ENCODE measurements around the gene DOK7. TPM values are rescaled to one million over a fixed set of nuclear protein-coding genes. Genes with fewer than 3 reads are reported as not detected.

Gene DOK7
- total and polyA plus RNA-seq, 2 of the 4 experiments (the other 2 are of a cell fraction) = not detected

- H3K4me2 ChIP-seq (ENCODE audit: low read depth, low read length) = no peak overlapping the region
- H2AK5ac ChIP-seq (ENCODE audit: low read depth, low read length) = no peak overlapping the region
- no peak overlapping the region for H3K9ac ChIP-seq (ENCODE audit: low read depth, low read length)
- ATAC-seq (ENCODE audit: low read depth) (no peak), DNase-seq (no peak)
- intact Hi-C loops (cut with micrococcal nuclease) (no loop called here), dilution Hi-C loops (cut with HindIII; ENCODE audit: low sequenced_read_pairs, unreplicated experiment) (no loop called here), in situ Hi-C loops (cut with MboI; ENCODE audit: low sequenced_read_pairs) (no loop called here)
- no peak overlapping the region for H2BK120ac ChIP-seq (ENCODE audit: low read depth, low read length)
- no peaks in the 10 kb centered on the region for H3K9me3 ChIP-seq (ENCODE audit: control insufficient read depth, insufficient read depth, low read length)
- no peak overlapping the region for H2BK15ac ChIP-seq (ENCODE audit: low read depth, low read length)
- no peak overlapping the region for H3K14ac ChIP-seq (replicated peaks; ENCODE audit: low read depth, low read length)
- no peak overlapping the region for H4K8ac ChIP-seq (ENCODE audit: low read depth in 2 of 2, low read length in 2 of 2)
- no peaks in the 10 kb centered on the region for H3K4me1 ChIP-seq (ENCODE audit: control insufficient read depth, insufficient read depth, low read length)
- no TSS peak for BruUV-seq (replicated peaks)
- no peak overlapping the region for H3K27ac ChIP-seq (ENCODE audit: insufficient read depth, low read length)
- CTCF ChIA-PET = no interaction called here
- H2AFZ ChIP-seq (replicated peaks; ENCODE audit: low read length, poor library complexity) = no peak overlapping the region
- H3K27me3 ChIP-seq (ENCODE audit: control insufficient read depth, insufficient read depth, low read length) = peaks cover 56% of the 10 kb centered on the region
- no peak overlapping the region for H4K91ac ChIP-seq (ENCODE audit: insufficient read depth, low read depth, low read length)
- H2AK9ac ChIP-seq (replicated peaks; ENCODE audit: low read depth, low read length, poor library complexity) = no peak overlapping the region
- H3K79me1 ChIP-seq (ENCODE audit: low read depth in 1 of 2, low read length in 2 of 2) = no peaks in the 10 kb centered on the region
- H3K9me1 ChIP-seq (ENCODE audit: insufficient read depth, low read length) = no peaks in the 10 kb centered on the region
- no peak overlapping the region for H2BK20ac ChIP-seq (ENCODE audit: low read depth, low read length)
- no peak overlapping the region for H3K4me3 ChIP-seq (ENCODE audit: insufficient read depth, low read depth, low read length)
- WGBS, 2 experiments (ENCODE audit: extremely low coverage in 2 of 2, insufficient read length in 1 of 2) = 71% methylated on average over 5 of the region's 10 CpGs; no CpG with 5 or more reads in 1 of the 2 experiments
- no peak overlapping the region for H4K5ac ChIP-seq (ENCODE audit: low read depth, low read length)
- H3K23ac ChIP-seq (ENCODE audit: low read depth, low read length) = no peak overlapping the region
- no peak for TF ChIP-seq MAZ (IDR thresholded peaks at IDR 0.05; ENCODE audit: borderline replicate concordance, low read depth, low read length)
- no peaks in the 10 kb centered on the region for H4K20me1 ChIP-seq (ENCODE audit: insufficient read depth, low read length)
- H3K18ac ChIP-seq (ENCODE audit: low read depth, low read length) = no peak overlapping the region
- H3K36me3 ChIP-seq (ENCODE audit: control insufficient read depth, insufficient read depth, low read length) = no peaks in the 10 kb centered on the region
- H3K56ac ChIP-seq (ENCODE audit: extremely low read depth, insufficient read depth, low read length) = no peak overlapping the region
- H2BK5ac ChIP-seq (ENCODE audit: low read depth, low read length, poor library complexity, severe bottlenecking) = no peak overlapping the region
- H3K4ac ChIP-seq (ENCODE audit: low read depth, low read length) = no peak overlapping the region
- POLR2A ChIA-PET (ENCODE audit: unreplicated experiment) = no interaction called here
Observed at GRCh38 chr4:3462321-3462789, 751 bp upstream of the DOK7 start.
